ENCODE measurements around the gene FYB1.

Gene FYB1

DNA sequence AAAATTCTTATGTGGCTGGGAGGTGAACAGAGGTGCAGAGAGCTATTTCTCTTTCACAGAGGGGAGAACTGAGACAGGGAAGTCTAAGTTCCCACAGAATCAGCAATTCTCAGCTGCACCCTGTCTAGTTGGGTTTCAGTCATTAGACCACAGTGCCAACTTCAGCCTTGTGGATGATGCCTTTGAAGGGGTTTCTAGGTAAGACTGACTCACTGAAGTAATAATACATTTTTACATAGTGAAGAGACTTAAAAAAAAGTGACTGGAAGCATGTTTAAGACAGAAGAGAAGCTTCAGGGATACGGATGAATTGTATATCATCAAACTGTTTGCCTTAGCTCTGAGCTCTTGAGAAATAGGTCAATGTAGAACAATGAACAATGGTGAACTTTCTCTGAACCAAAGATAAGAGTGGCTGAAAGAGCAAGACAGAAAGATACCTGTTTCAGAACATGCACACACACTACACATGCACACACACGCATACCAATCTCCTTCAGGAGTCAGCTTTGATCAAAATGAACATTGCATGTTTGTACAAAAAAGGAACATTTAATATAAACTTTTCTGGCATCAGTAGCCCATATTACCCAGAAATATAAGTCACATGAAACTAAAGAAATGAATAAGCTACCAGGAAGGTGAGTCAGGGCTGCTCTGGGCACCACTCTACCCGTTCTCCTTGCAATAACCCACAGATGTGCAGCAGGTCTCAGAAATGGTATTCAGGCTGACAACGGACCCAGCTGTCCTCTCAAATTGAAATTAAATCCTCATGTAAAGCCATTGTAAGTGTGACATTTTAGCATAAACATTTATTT is 12.6 kb upstream of the FYB1 start:
- no peak for DNase-seq (ENCODE audit: low read depth)
- in situ Hi-C loops (cut with HindIII; ENCODE audit: low sequenced_read_pairs), result no loop called here
- no peak overlapping the region for H3K4me3 ChIP-seq (ENCODE audit: low read depth, low read length)
- no peak for TF ChIP-seq CTCF (IDR thresholded peaks at IDR 0.05; ENCODE audit: low read depth, low read length, missing control alignments)

- no peak for TF ChIP-seq CTCF (IDR thresholded peaks at IDR 0.05; ENCODE audit: low read depth, low read length, missing control alignments)
- in situ Hi-C loops (cut with HindIII; ENCODE audit: low sequenced_read_pairs), result no loop called here
- no peak for DNase-seq (ENCODE audit: low read depth)
- no peak overlapping the region for H3K4me3 ChIP-seq (ENCODE audit: low read depth, low read length)
These were observed 9.2 kb upstream of the FYB1 start for GRCh38 chr5:39228596-39228995.

DNA sequence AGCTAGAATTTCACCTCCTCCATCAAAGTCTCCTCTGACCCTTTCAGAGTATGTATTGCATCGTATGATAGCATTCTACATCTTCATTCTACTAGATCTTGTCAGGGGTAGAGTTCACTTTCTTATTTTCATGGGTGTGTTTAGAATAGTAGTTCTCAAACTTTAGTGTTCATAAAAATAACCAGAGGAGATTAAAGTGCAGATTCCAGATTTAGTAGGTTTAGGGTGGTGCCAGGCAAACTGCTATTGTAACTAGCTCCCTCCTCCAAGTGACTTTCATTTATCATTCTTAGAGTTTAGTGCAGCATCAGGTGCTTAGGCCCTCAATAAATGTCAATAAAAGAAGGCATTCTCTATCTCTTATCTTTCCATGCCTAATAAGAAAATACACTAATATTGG is 7.2 kb upstream of the FYB1 start:
- in situ Hi-C loops (cut with HindIII; ENCODE audit: low sequenced_read_pairs), result no loop called here
- TF ChIP-seq CTCF (IDR thresholded peaks at IDR 0.05; ENCODE audit: low read depth, low read length, missing control alignments), result no peak

DNA sequence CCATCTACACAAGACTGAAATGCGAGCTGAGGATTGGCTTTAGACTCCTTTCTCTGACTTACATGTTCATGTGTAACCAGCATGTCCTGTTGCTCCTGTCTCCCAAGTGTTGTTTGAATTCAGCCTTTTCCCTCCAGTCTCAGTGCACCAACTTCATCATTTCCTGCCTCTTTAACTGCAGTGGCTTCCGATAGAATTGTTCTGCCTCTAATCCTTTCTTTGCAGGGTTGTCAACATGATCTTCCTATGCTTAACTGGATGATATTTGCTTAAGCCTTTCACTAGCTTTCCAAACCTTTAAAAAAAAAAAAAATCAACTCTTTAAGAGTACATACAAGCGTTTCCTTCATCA is 6.7 kb upstream of the FYB1 start:
- H3K4me3 ChIP-seq (ENCODE audit: low read depth, low read length), result no peak overlapping the region
- in situ Hi-C loops (cut with HindIII; ENCODE audit: low sequenced_read_pairs), result no loop called here
- no peak for TF ChIP-seq CTCF (IDR thresholded peaks at IDR 0.05; ENCODE audit: low read depth, low read length, missing control alignments)
- DNase-seq (ENCODE audit: low read depth), result no peak

More for the DNA sequence above, 7.2 kb upstream of the FYB1 start:
- no peak for DNase-seq (ENCODE audit: low read depth)
- no peak overlapping the region for H3K4me3 ChIP-seq (ENCODE audit: low read depth, low read length)

DNA sequence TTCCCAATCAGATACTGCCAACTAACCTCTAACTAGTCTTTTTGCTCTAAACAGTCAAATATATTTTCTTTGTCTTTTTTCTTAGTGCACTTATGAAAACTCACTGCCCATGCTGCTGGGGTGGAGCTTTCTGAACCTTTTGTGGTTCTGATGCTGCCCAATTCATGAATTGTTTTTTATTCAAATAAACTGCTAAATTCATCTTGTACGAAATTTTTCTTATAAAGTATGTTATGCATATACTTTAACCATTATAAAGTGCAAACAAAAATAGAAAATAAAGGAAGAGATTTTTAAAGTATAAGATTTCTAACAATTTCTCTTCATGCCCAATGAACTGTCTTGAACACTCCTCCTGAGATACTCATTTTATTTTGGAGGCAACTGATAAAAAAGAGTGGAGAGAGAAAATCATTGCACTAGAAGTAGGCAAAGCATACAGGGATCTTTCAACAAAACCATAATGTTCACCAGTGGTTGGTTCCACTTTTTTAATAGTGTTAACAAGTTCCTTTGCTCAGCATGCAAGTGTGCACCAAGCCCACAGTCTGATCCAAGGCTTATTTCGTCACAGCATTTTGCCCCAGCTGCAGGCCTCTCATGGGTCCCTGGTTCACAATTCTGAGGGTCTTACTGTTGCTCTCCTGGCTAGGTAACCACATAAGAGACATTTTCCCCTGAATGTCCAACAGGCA is 6.2 kb upstream of the FYB1 start:
- TF ChIP-seq CTCF (IDR thresholded peaks at IDR 0.05; ENCODE audit: low read depth, low read length, missing control alignments), result no peak
- no peak overlapping the region for H3K4me3 ChIP-seq (ENCODE audit: low read depth, low read length)
- DNase-seq (ENCODE audit: low read depth), result no peak
- in situ Hi-C loops (cut with HindIII; ENCODE audit: low sequenced_read_pairs), result no loop called here

DNA sequence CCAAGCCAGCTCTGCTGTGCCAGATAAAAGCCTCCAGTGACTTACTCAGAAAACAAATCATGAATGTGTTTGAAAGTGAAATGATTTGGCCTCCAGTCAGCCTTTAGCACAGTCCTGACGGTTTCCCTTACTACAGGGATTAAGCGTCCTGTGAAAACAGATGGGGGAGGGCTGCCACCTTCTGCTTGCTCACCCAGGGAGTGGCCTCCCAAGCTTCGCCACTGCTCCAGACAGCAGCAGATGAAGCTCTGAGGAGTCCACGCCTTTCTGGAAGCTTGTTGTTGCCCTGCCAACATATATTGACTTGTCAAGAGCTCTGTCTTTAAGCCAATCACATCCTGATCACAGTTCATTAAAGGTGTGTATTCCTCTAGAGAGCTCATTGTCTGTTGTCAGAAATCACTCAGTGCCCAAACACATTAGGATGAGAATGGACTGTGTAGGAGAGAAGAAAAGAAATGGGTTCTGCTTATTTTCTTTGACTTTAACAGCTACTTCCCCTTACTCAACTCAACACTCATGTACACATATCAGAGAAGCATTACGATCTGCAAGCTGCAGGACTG is 4.9 kb upstream of the FYB1 start:
- H3K4me3 ChIP-seq (ENCODE audit: low read depth, low read length), result no peak overlapping the region
- no peak for TF ChIP-seq CTCF (IDR thresholded peaks at IDR 0.05; ENCODE audit: low read depth, low read length, missing control alignments)
- no peak for DNase-seq (ENCODE audit: low read depth)
- in situ Hi-C loops (cut with HindIII; ENCODE audit: low sequenced_read_pairs), result no loop called here
